KMS-11 (cell line): ENCODE measurements around the gene SLC7A10.
A peak's percentile ranks its signal among the peaks of the same experiment; 100 is the strongest.

Experiments
- H2AFZ ChIP-seq: fragments of 200-600 bp; sonication (generic); 2 replicates; pipeline ENCODE4 v1.6.1; 2016; ENCODE audit warnings: antibody characterized with exemption, mixed run types, low read depth
- H3K27ac ChIP-seq: fragments of 200-600 bp; sonication (generic); 2 replicates; pipeline ENCODE4 v1.6.1; 2016; ENCODE audit warnings: mild to moderate bottlenecking, mixed run types
- H3K27me3 ChIP-seq: fragments of 200-600 bp; sonication (generic); 2 replicates; pipeline ENCODE4 v1.6.1; 2017; ENCODE audit warnings: mild to moderate bottlenecking, low read depth, mixed run types, moderate library complexity; ENCODE audit not compliant: insufficient read depth
- H3K36me3 ChIP-seq: fragments of 200-600 bp; sonication (generic); 2 replicates; pipeline ENCODE4 v1.6.1; 2017; ENCODE audit warnings: mild to moderate bottlenecking, mixed run types; ENCODE audit not compliant: insufficient read depth
- H3K4me1 ChIP-seq: fragments of 200-600 bp; sonication (generic); 2 replicates; pipeline ENCODE4 v1.6.1; 2016; ENCODE audit warnings: mild to moderate bottlenecking, low read depth, mixed run types; ENCODE audit not compliant: poor library complexity, severe bottlenecking
- H3K4me2 ChIP-seq: fragments of 200-600 bp; sonication (generic); 2 replicates; pipeline ENCODE4 v1.7.0; 2016; ENCODE audit warnings: mild to moderate bottlenecking, mixed run types
- H3K4me3 ChIP-seq: fragments of 200-600 bp; sonication (generic); IDR thresholded peaks from 2 replicates; pipeline ENCODE4 v1.6.1; 2017; ENCODE audit warnings: low read depth, low read length, mixed read lengths; ENCODE audit not compliant: insufficient read depth
- H3K79me2 ChIP-seq: fragments of 200-600 bp; sonication (generic); 2 replicates; pipeline ENCODE4 v1.6.1; 2016; ENCODE audit warnings: low read depth, mixed run types; ENCODE audit not compliant: insufficient read depth
- H3K9ac ChIP-seq: fragments of 200-600 bp; sonication (generic); 2 replicates; pipeline ENCODE4 v1.6.1; 2016; ENCODE audit warnings: mild to moderate bottlenecking, mixed run types
- H4K20me1 ChIP-seq: fragments of 200-600 bp; sonication (generic); 2 replicates; pipeline ENCODE4 v1.6.1; 2016; ENCODE audit warnings: mild to moderate bottlenecking, mixed run types; ENCODE audit not compliant: insufficient read depth
- CTCF ChIP-seq: fragments of 200-600 bp; sonication (generic); conservative IDR thresholded peaks from 2 replicates; pipeline ENCODE4 v1.6.1; 2017; ENCODE audit warnings: low read depth, mild to moderate bottlenecking, antibody characterized with exemption, low read length, moderate library complexity, mixed read lengths

SLC7A10 gene

GRCh38 chr19:33186431-33187182 is 39.0 kb downstream of the SLC7A10 start:
- H3K27ac ChIP-seq = no peak overlapping the region
- H3K27me3 ChIP-seq = no peaks in the 10 kb centered on the region
- H3K9ac ChIP-seq = no peak overlapping the region
- H2AFZ ChIP-seq = no peak overlapping the region
- no peak overlapping the region for H3K4me2 ChIP-seq
- TF ChIP-seq CTCF = no peak
- H3K36me3 ChIP-seq = no peaks in the 10 kb centered on the region
- H3K4me3 ChIP-seq = no peak overlapping the region
- H4K20me1 ChIP-seq = no peaks in the 10 kb centered on the region
- no peaks in the 10 kb centered on the region for H3K4me1 ChIP-seq
- H3K79me2 ChIP-seq = no peaks in the 10 kb centered on the region

DNA sequence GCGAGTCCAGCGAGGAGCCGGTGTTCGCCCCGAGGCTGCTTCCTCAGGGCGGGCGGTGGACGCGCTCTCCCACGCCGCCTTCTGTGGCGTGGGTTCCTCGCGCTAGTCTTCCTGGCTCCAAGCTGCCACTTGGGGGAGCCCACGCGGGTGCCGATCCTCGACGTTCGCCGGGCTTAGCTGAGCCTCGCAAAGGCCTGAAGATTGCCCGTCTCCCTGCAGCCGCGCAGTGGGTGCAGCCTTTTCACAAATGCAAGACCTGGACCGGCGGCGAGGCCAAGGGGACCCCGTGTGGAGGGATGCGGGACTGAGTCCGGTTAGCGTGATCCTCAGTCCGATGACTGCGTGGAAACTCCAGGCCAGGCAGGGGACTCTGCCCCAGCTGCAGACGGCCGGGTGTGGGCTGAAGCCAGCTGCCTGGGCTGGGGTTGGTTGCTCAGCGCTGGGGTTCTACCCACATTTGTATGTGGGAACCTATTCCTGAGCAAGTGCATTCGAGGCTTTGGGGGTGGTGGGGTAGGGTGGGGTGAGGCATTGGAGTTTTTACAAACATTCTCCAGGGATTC is 48.2 kb downstream of the SLC7A10 start:
- H3K79me2 ChIP-seq = no peaks in the 10 kb centered on the region
- TF ChIP-seq CTCF = peak; percentile 39
- peak overlapping the region; percentile 95 for H3K4me2 ChIP-seq
- H4K20me1 ChIP-seq = no peaks in the 10 kb centered on the region
- no peaks in the 10 kb centered on the region for H3K27me3 ChIP-seq
- H3K9ac ChIP-seq = peak overlapping the region; percentile 34; the same call in 1 of the 2 replicates
- no peaks in the 10 kb centered on the region for H3K36me3 ChIP-seq
- peak overlapping the region; percentile 56; the same call in 1 of the 2 replicates for H2AFZ ChIP-seq
- H3K27ac ChIP-seq = peak overlapping the region; percentile 45
- H3K4me1 ChIP-seq = peaks cover 12% of the 10 kb centered on the region
- H3K4me3 ChIP-seq = no peak overlapping the region

GRCh38 chr19:33176670-33177416 is 48.8 kb downstream of the SLC7A10 start:
- peak overlapping the region; percentile 82 for H2AFZ ChIP-seq

More at GRCh38 chr19:33176670-33177416, 48.8 kb downstream of the SLC7A10 start:
- peak overlapping the region; percentile 95 for H3K4me2 ChIP-seq
- no peak for TF ChIP-seq CTCF
- H4K20me1 ChIP-seq = no peaks in the 10 kb centered on the region
- H3K9ac ChIP-seq = peak overlapping the region; percentile 85
- no peaks in the 10 kb centered on the region for H3K36me3 ChIP-seq
- no peaks in the 10 kb centered on the region for H3K79me2 ChIP-seq
- no peaks in the 10 kb centered on the region for H3K27me3 ChIP-seq
- H3K27ac ChIP-seq = peak overlapping the region; percentile 53
- H3K4me1 ChIP-seq = peaks cover 12% of the 10 kb centered on the region
- H3K4me3 ChIP-seq = peak overlapping the region; percentile 71
